ENCODE measurements around the gene ASGR2. TPM values are rescaled to one million over a fixed set of nuclear protein-coding genes. Genes with fewer than 3 reads are reported as not detected.
"Not testable (repeated sequence)": the region's sequence is repeated elsewhere in the genome, so short reads cannot be mapped to it uniquely, and the experiment has no call there.

Gene ASGR2
- total RNA-seq, 4 donors from 2014 or later: not detected

- Histone ChIP-seq H3K9me3 (no peaks in the 10 kb centered on the region), H3K4me1 (peaks cover 0 to 5% (median 0%) of the 10 kb centered on the region in 4 donors), H3K27ac (no peak overlapping the region), H3K36me3 (no peaks in the 10 kb centered on the region), H3K27me3 (no peaks in the 10 kb centered on the region), H3K4me3 (no peak overlapping the region)
- DNase-seq: no peak
- no peak for TF ChIP-seq CTCF (IDR thresholded peaks at IDR 0.05)
These were observed 14.7 kb upstream of the ASGR2 start for GRCh38 chr17:7129311-7129710.

GRCh38 chr17:7128160-7128559 lies 13.5 kb upstream of the ASGR2 start:
- H3K36me3 ChIP-seq: no peaks in the 10 kb centered on the region
- no peak for TF ChIP-seq POLR2A (IDR thresholded peaks at IDR 0.05)
- no peak for TF ChIP-seq CTCF (IDR thresholded peaks at IDR 0.05)
- no peak overlapping the region for H3K27ac ChIP-seq
- no peaks in the 10 kb centered on the region for H3K9me3 ChIP-seq
- DNase-seq: no peak
- peaks cover 0 to 5% (median 0%) of the 10 kb centered on the region in 4 donors for H3K4me1 ChIP-seq
- H3K4me3 ChIP-seq: no peak overlapping the region
- H3K27me3 ChIP-seq: no peaks in the 10 kb centered on the region

- H3K4me3 ChIP-seq, H3K9me3 ChIP-seq, H3K27me3 ChIP-seq, H3K4me1 ChIP-seq, H3K27ac ChIP-seq, H3K36me3 ChIP-seq, DNase-seq: not testable (repeated sequence)
These were observed 12.9 kb upstream of the ASGR2 start for GRCh38 chr17:7127501-7127900.

GRCh38 chr17:7126386-7126785 lies 11.8 kb upstream of the ASGR2 start:
- not testable (repeated sequence) for DNase-seq, H3K4me3 ChIP-seq, H3K9me3 ChIP-seq, H3K27ac ChIP-seq, H3K36me3 ChIP-seq, H3K4me1 ChIP-seq, H3K27me3 ChIP-seq

- no peaks in the 10 kb centered on the region for H3K36me3 ChIP-seq
- no peaks in the 10 kb centered on the region for H3K9me3 ChIP-seq
- H3K4me3 ChIP-seq: no peak overlapping the region
- H3K27ac ChIP-seq: no peak overlapping the region
- no peak for DNase-seq
- TF ChIP-seq CTCF (IDR thresholded peaks at IDR 0.05): no peak
- TF ChIP-seq POLR2A (IDR thresholded peaks at IDR 0.05): no peak
- no peaks in the 10 kb centered on the region for H3K27me3 ChIP-seq
- no peaks in the 10 kb centered on the region for H3K4me1 ChIP-seq
These were observed 10.3 kb upstream of the ASGR2 start for GRCh38 chr17:7124923-7125322.

GRCh38 chr17:7123844-7124243 lies 9.2 kb upstream of the ASGR2 start:
- no peaks in the 10 kb centered on the region for H3K4me1 ChIP-seq
- no peaks in the 10 kb centered on the region for H3K9me3 ChIP-seq
- DNase-seq: no peak
- H3K4me3 ChIP-seq: no peak overlapping the region
- H3K27me3 ChIP-seq: no peaks in the 10 kb centered on the region
- H3K27ac ChIP-seq: no peak overlapping the region
- no peaks in the 10 kb centered on the region for H3K36me3 ChIP-seq
- TF ChIP-seq CTCF (IDR thresholded peaks at IDR 0.05) (no peak), POLR2A (IDR thresholded peaks at IDR 0.05) (no peak)

GRCh38 chr17:7122381-7122780 lies 7.8 kb upstream of the ASGR2 start:
- Histone ChIP-seq H3K4me1 (no peaks in the 10 kb centered on the region), H3K9me3 (no peaks in the 10 kb centered on the region), H3K36me3 (no peaks in the 10 kb centered on the region), H3K27me3 (no peaks in the 10 kb centered on the region), H3K4me3 (no peak overlapping the region), H3K27ac (no peak overlapping the region)
- no peak for TF ChIP-seq CTCF (IDR thresholded peaks at IDR 0.05)
- TF ChIP-seq POLR2A (IDR thresholded peaks at IDR 0.05): no peak
- DNase-seq: no peak

GRCh38 chr17:7120635-7121034 lies 6.0 kb upstream of the ASGR2 start:
- DNase-seq: peak in 2 of 3 donors; percentile 6 to 47
- not testable (repeated sequence) for H3K36me3 ChIP-seq, H3K4me1 ChIP-seq, H3K27me3 ChIP-seq, H3K4me3 ChIP-seq, H3K9me3 ChIP-seq
- peak overlapping the region in 2 of 4 donors; percentile 3 to 56 for H3K27ac ChIP-seq

Measured in Peyer's patch (tissue), 4 donors.